DND-41 (cell line): ENCODE results near the gene GSDME.

ENCODE experiments used
- CTCF ChIP-seq: IDR thresholded peaks from 2 replicates; pipeline ENCODE4 v1.5.1; 2012; ENCODE audit warnings: borderline replicate concordance, low read length, moderate library complexity, mild to moderate bottlenecking; ENCODE audit not compliant: poor library complexity, severe bottlenecking; ENCODE audit errors: extremely low read depth
- EZH2 ChIP-seq: IDR thresholded peaks from 3 replicates; pipeline ENCODE4 v1.6.1; 2012; ENCODE audit warnings: borderline replicate concordance, low read depth, mild to moderate bottlenecking, moderate library complexity, low read length, inconsistent platforms; ENCODE audit not compliant: severe bottlenecking

- no peak for TF ChIP-seq CTCF
- no peak for TF ChIP-seq EZH2
These were observed 49.2 kb downstream of the GSDME start for GRCh38 chr7:24707988-24708615.
